HUDEP-2 (cell line): Measurements from ENCODE around the gene FLT3.

Experiments used
- DNase-seq, 76 experiments: peaks; one replicate each; lab custom pipeline; 2025; ENCODE audit not compliant: unreplicated experiment in 76 of 76; lab: John Stamatoyannopoulos, UW

FLT3 gene

GRCh38 chr13:27963491-27963890, 136.9 kb downstream of the FLT3 start:
- DNase-seq: no peak

- no peak for DNase-seq
These were observed 137.4 kb downstream of the FLT3 start for GRCh38 chr13:27962982-27963381.

- DNase-seq: no peak
These were observed 138.1 kb downstream of the FLT3 start for GRCh38 chr13:27962128-27962841.

GRCh38 chr13:27961227-27962085, 138.9 kb downstream of the FLT3 start:
- DNase-seq: no peak

GRCh38 chr13:27960362-27961226, 139.8 kb downstream of the FLT3 start:
- DNase-seq: peak in 10 of 76 experiments; percentile 1 to 23 (median 8)

- no peak for DNase-seq
These were observed 140.4 kb downstream of the FLT3 start for GRCh38 chr13:27959976-27960361.

- DNase-seq: no peak
These were observed 143.6 kb downstream of the FLT3 start for GRCh38 chr13:27956576-27957300.

- DNase-seq: no peak
These were observed 145.3 kb downstream of the FLT3 start for GRCh38 chr13:27955014-27955591.

GRCh38 chr13:27954406-27954851, 145.9 kb downstream of the FLT3 start:
- peak in 1 of 76 experiments; percentile 2 for DNase-seq

GRCh38 chr13:27953676-27954405, 146.5 kb downstream of the FLT3 start:
- peak in 58 of 76 experiments; percentile 3 to 69 (median 43) for DNase-seq
